Keratinocyte (primary cell): ENCODE results near the gene LRP1B.

Experiments used
- EZH2 ChIP-seq: IDR thresholded peaks from one replicate; pipeline ENCODE4 v1.6.1; 2012; ENCODE audit warnings: inconsistent platforms, mild to moderate bottlenecking, low read length, moderate library complexity
- TF ChIP-seq, protein P1 (sequence below), 3 experiments: IDR thresholded peaks in 1 of 3; conservative IDR thresholded peaks in 1 of 3; optimal IDR thresholded peaks in 1 of 3; 2 replicates in 2 of 3; 3 replicates in 1 of 3; pipeline versions ENCODE3 to v1.5.1; 2011; ENCODE audit warnings: low read length in 3 of 3, mild to moderate bottlenecking in 3 of 3, moderate library complexity in 2 of 3, control low read depth in 1 of 3, inconsistent platforms in 1 of 3; ENCODE audit not compliant: insufficient read depth in 2 of 3; ENCODE audit errors: extremely low read depth in 1 of 3

DNA sequence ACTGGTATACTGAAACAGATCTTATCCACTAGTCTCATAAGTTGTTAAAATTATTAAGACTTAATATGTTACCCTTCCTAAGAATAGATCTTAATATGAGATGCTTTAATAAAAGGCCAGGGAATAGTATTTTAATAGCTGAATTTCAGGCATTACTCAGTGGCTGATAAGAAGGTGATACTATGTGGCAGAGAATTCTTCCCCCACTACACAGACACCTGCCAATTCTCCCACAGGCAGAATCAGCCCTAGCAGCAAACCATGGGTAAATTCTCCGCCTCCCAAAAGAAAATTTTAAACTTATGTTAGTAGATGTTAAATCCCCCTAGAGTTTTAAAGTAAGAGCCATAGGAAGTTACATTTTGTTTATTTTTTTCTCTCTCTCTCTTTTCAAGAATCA lies 888.8 kb downstream of the LRP1B start:
- TF ChIP-seq, protein P1, sequence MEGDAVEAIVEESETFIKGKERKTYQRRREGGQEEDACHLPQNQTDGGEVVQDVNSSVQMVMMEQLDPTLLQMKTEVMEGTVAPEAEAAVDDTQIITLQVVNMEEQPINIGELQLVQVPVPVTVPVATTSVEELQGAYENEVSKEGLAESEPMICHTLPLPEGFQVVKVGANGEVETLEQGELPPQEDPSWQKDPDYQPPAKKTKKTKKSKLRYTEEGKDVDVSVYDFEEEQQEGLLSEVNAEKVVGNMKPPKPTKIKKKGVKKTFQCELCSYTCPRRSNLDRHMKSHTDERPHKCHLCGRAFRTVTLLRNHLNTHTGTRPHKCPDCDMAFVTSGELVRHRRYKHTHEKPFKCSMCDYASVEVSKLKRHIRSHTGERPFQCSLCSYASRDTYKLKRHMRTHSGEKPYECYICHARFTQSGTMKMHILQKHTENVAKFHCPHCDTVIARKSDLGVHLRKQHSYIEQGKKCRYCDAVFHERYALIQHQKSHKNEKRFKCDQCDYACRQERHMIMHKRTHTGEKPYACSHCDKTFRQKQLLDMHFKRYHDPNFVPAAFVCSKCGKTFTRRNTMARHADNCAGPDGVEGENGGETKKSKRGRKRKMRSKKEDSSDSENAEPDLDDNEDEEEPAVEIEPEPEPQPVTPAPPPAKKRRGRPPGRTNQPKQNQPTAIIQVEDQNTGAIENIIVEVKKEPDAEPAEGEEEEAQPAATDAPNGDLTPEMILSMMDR (optimal IDR thresholded peaks at IDR 0.05 in 1 of 3, IDR thresholded peaks at IDR 0.05 in 1 of 3, conservative IDR thresholded peaks at IDR 0.05 in 1 of 3; ENCODE audit: extremely low read depth in 1 of 3, insufficient read depth in 2 of 3, low read length in 3 of 3): no peak
- TF ChIP-seq EZH2: no peak
